Measurements from ENCODE around the gene PDP2. TPM values are rescaled to one million over a fixed set of nuclear protein-coding genes. Genes with fewer than 3 reads are reported as not detected.
A peak's percentile ranks its signal among the peaks of the same experiment; 100 is the strongest.

PDP2 gene
- total and polyA plus RNA-seq, 4 donors = 11.4 to 14.4 (median 13.0) TPM

- WGBS (ENCODE audit: insufficient coverage) = 2% methylated on average over 19 of the region's 23 CpGs
- peak overlapping the region; percentile 90 for H3K4me3 ChIP-seq (ENCODE audit: low read depth, low read length)
- H3K36me3 ChIP-seq (ENCODE audit: control insufficient read depth, insufficient read depth, low read length) = peaks cover 14% of the 10 kb centered on the region
- H3K27me3 ChIP-seq (ENCODE audit: control insufficient read depth, insufficient read depth, low read length) = no peaks in the 10 kb centered on the region
- no peaks in the 10 kb centered on the region for H3K9me3 ChIP-seq (ENCODE audit: control insufficient read depth, insufficient read depth, low read length)
- H3K4me1 ChIP-seq (ENCODE audit: control insufficient read depth, insufficient read depth, low read length) = peaks cover 13% of the 10 kb centered on the region
- H3K27ac ChIP-seq (ENCODE audit: low read depth, low read length) = no peak overlapping the region
- DNase-seq (ENCODE audit: low read depth in 4 of 6, low spot score in 6 of 6) = peak in 1 of 6 donors; percentile 24
Observed at GRCh38 chr16:66881014-66881417, 701 bp downstream of the PDP2 start.

GRCh38 chr16:66881560-66881959, 1.2 kb downstream of the PDP2 start:
- Histone ChIP-seq H3K27ac (ENCODE audit: low read depth, low read length) (no peak overlapping the region), H3K36me3 (ENCODE audit: control insufficient read depth, insufficient read depth, low read length) (peaks cover 15% of the 10 kb centered on the region), H3K27me3 (ENCODE audit: control insufficient read depth, insufficient read depth, low read length) (no peaks in the 10 kb centered on the region), H3K4me1 (ENCODE audit: control insufficient read depth, insufficient read depth, low read length) (peaks cover 13% of the 10 kb centered on the region), H3K9me3 (ENCODE audit: control insufficient read depth, insufficient read depth, low read length) (no peaks in the 10 kb centered on the region), H3K4me3 (ENCODE audit: low read depth, low read length) (peak overlapping the region; percentile 16)
- WGBS (ENCODE audit: insufficient coverage) = 60% methylated on average over 1 of the region's 2 CpGs
- no peak for DNase-seq (ENCODE audit: low read depth in 4 of 6, low spot score in 6 of 6)

- WGBS (ENCODE audit: insufficient coverage) = 98% methylated on average over 6 of the region's 8 CpGs
- H3K9me3 ChIP-seq (ENCODE audit: control insufficient read depth, insufficient read depth, low read length) = no peaks in the 10 kb centered on the region
- no peak overlapping the region for H3K27ac ChIP-seq (ENCODE audit: low read depth, low read length)
- H3K36me3 ChIP-seq (ENCODE audit: control insufficient read depth, insufficient read depth, low read length) = peaks cover 19% of the 10 kb centered on the region
- no peaks in the 10 kb centered on the region for H3K27me3 ChIP-seq (ENCODE audit: control insufficient read depth, insufficient read depth, low read length)
- peaks cover 13% of the 10 kb centered on the region for H3K4me1 ChIP-seq (ENCODE audit: control insufficient read depth, insufficient read depth, low read length)
- no peak overlapping the region for H3K4me3 ChIP-seq (ENCODE audit: low read depth, low read length)
- no peak for DNase-seq (ENCODE audit: low read depth in 4 of 6, low spot score in 6 of 6)
Observed at GRCh38 chr16:66881964-66882508, 1.7 kb downstream of the PDP2 start.

GRCh38 chr16:66882702-66883101, 2.4 kb downstream of the PDP2 start:
- no peak overlapping the region for H3K27ac ChIP-seq (ENCODE audit: low read depth, low read length)
- H3K27me3 ChIP-seq (ENCODE audit: control insufficient read depth, insufficient read depth, low read length) = no peaks in the 10 kb centered on the region
- H3K9me3 ChIP-seq (ENCODE audit: control insufficient read depth, insufficient read depth, low read length) = no peaks in the 10 kb centered on the region
- H3K36me3 ChIP-seq (ENCODE audit: control insufficient read depth, insufficient read depth, low read length) = peaks cover 19% of the 10 kb centered on the region
- peaks cover 13% of the 10 kb centered on the region for H3K4me1 ChIP-seq (ENCODE audit: control insufficient read depth, insufficient read depth, low read length)
- no peak overlapping the region for H3K4me3 ChIP-seq (ENCODE audit: low read depth, low read length)
- 83% methylated on average over 1 of the region's 3 CpGs for WGBS (ENCODE audit: insufficient coverage)
- DNase-seq (ENCODE audit: low read depth in 4 of 6, low spot score in 6 of 6) = no peak

GRCh38 chr16:66885491-66885890, 5.2 kb downstream of the PDP2 start:
- no peak for DNase-seq (ENCODE audit: low read depth in 4 of 6, low spot score in 6 of 6)
- no peak overlapping the region for H3K27ac ChIP-seq (ENCODE audit: low read depth, low read length)
- H3K9me3 ChIP-seq (ENCODE audit: control insufficient read depth, insufficient read depth, low read length) = no peaks in the 10 kb centered on the region
- H3K4me3 ChIP-seq (ENCODE audit: low read depth, low read length) = no peak overlapping the region
- peaks cover 19% of the 10 kb centered on the region for H3K36me3 ChIP-seq (ENCODE audit: control insufficient read depth, insufficient read depth, low read length)
- WGBS (ENCODE audit: insufficient coverage) = 85% methylated on average over 11 of the region's 12 CpGs
- peaks cover 6% of the 10 kb centered on the region for H3K4me1 ChIP-seq (ENCODE audit: control insufficient read depth, insufficient read depth, low read length)
- H3K27me3 ChIP-seq (ENCODE audit: control insufficient read depth, insufficient read depth, low read length) = no peaks in the 10 kb centered on the region

- H3K27me3 ChIP-seq (ENCODE audit: control insufficient read depth, insufficient read depth, low read length) = no peaks in the 10 kb centered on the region
- WGBS (ENCODE audit: insufficient coverage) = 100% methylated on average over 1 of the region's 2 CpGs
- H3K4me1 ChIP-seq (ENCODE audit: control insufficient read depth, insufficient read depth, low read length) = peaks cover 1% of the 10 kb centered on the region
- H3K4me3 ChIP-seq (ENCODE audit: low read depth, low read length) = no peak overlapping the region
- H3K9me3 ChIP-seq (ENCODE audit: control insufficient read depth, insufficient read depth, low read length) = no peaks in the 10 kb centered on the region
- no peak for DNase-seq (ENCODE audit: low read depth in 4 of 6, low spot score in 6 of 6)
- no peak overlapping the region for H3K27ac ChIP-seq (ENCODE audit: low read depth, low read length)
- H3K36me3 ChIP-seq (ENCODE audit: control insufficient read depth, insufficient read depth, low read length) = peaks cover 19% of the 10 kb centered on the region
Observed at GRCh38 chr16:66886321-66886720, 6.0 kb downstream of the PDP2 start.

- Histone ChIP-seq H3K4me3 (ENCODE audit: low read depth, low read length) (no peak overlapping the region), H3K36me3 (ENCODE audit: control insufficient read depth, insufficient read depth, low read length) (peaks cover 21% of the 10 kb centered on the region), H3K9me3 (ENCODE audit: control insufficient read depth, insufficient read depth, low read length) (no peaks in the 10 kb centered on the region), H3K27ac (ENCODE audit: low read depth, low read length) (no peak overlapping the region), H3K4me1 (ENCODE audit: control insufficient read depth, insufficient read depth, low read length) (peaks cover 5% of the 10 kb centered on the region), H3K27me3 (ENCODE audit: control insufficient read depth, insufficient read depth, low read length) (no peaks in the 10 kb centered on the region)
- WGBS (ENCODE audit: insufficient coverage) = 80% methylated on average over 3 of the region's 3 CpGs
- no peak for DNase-seq (ENCODE audit: low read depth in 4 of 6, low spot score in 6 of 6)
Observed at GRCh38 chr16:66886914-66887313, 6.6 kb downstream of the PDP2 start.

- H3K27me3 ChIP-seq (ENCODE audit: control insufficient read depth, insufficient read depth, low read length) = no peaks in the 10 kb centered on the region
- H3K27ac ChIP-seq (ENCODE audit: low read depth, low read length) = no peak overlapping the region
- WGBS (ENCODE audit: insufficient coverage) = no CpG with 5 or more reads among the region's 6 CpGs
- DNase-seq (ENCODE audit: low read depth in 4 of 6, low spot score in 6 of 6) = no peak
- peaks cover 21% of the 10 kb centered on the region for H3K36me3 ChIP-seq (ENCODE audit: control insufficient read depth, insufficient read depth, low read length)
- peaks cover 5% of the 10 kb centered on the region for H3K4me1 ChIP-seq (ENCODE audit: control insufficient read depth, insufficient read depth, low read length)
- no peaks in the 10 kb centered on the region for H3K9me3 ChIP-seq (ENCODE audit: control insufficient read depth, insufficient read depth, low read length)
- no peak overlapping the region for H3K4me3 ChIP-seq (ENCODE audit: low read depth, low read length)
Observed at GRCh38 chr16:66888647-66889615, 8.6 kb downstream of the PDP2 start.

GRCh38 chr16:66889622-66890021, 9.3 kb downstream of the PDP2 start:
- no peak overlapping the region for H3K27ac ChIP-seq (ENCODE audit: low read depth, low read length)
- peaks cover 18% of the 10 kb centered on the region for H3K36me3 ChIP-seq (ENCODE audit: control insufficient read depth, insufficient read depth, low read length)

GRCh38 chr16:66890799-66891198, 10.5 kb downstream of the PDP2 start:
- H3K27me3 ChIP-seq (ENCODE audit: control insufficient read depth, insufficient read depth, low read length) = no peaks in the 10 kb centered on the region
- peaks cover 7% of the 10 kb centered on the region for H3K36me3 ChIP-seq (ENCODE audit: control insufficient read depth, insufficient read depth, low read length)
- WGBS (ENCODE audit: insufficient coverage) = no CpG with 5 or more reads among the region's 2 CpGs
- no peaks in the 10 kb centered on the region for H3K9me3 ChIP-seq (ENCODE audit: control insufficient read depth, insufficient read depth, low read length)
- H3K27ac ChIP-seq (ENCODE audit: low read depth, low read length) = no peak overlapping the region
- H3K4me1 ChIP-seq (ENCODE audit: control insufficient read depth, insufficient read depth, low read length) = peaks cover 15% of the 10 kb centered on the region
- H3K4me3 ChIP-seq (ENCODE audit: low read depth, low read length) = no peak overlapping the region
- DNase-seq (ENCODE audit: low read depth in 4 of 6, low spot score in 6 of 6) = no peak

More at GRCh38 chr16:66889622-66890021, 9.3 kb downstream of the PDP2 start:
- DNase-seq (ENCODE audit: low read depth in 4 of 6, low spot score in 6 of 6) = no peak
- WGBS (ENCODE audit: insufficient coverage) = no CpG with 5 or more reads among the region's 4 CpGs
- Histone ChIP-seq H3K9me3 (ENCODE audit: control insufficient read depth, insufficient read depth, low read length) (no peaks in the 10 kb centered on the region), H3K27me3 (ENCODE audit: control insufficient read depth, insufficient read depth, low read length) (no peaks in the 10 kb centered on the region), H3K4me1 (ENCODE audit: control insufficient read depth, insufficient read depth, low read length) (peaks cover 5% of the 10 kb centered on the region), H3K4me3 (ENCODE audit: low read depth, low read length) (no peak overlapping the region)

Data from spinal cord (tissue), 10 donors.